ENCODE results near the gene DHCR7. TPM values are rescaled to one million over a fixed set of nuclear protein-coding genes. Genes with fewer than 3 reads are reported as not detected.

Gene DHCR7
- polyA plus RNA-seq, 2 of the 4 experiments (the other 2 are of a cell fraction): 44.2 to 82.2 TPM

- Histone ChIP-seq H3K4me1 (no peaks in the 10 kb centered on the region), H3K9me3 (no peaks in the 10 kb centered on the region), H3K4me2 (no peak overlapping the region), H3K4me3 (no peak overlapping the region), H3K27ac (no peak overlapping the region)
- ChIA-PET POLR2A (no interaction called here), CTCF (no interaction called here)
- no peak for DNase-seq (ENCODE audit: low read depth in 1 of 2, low spot score in 1 of 2)
- ATAC-seq: no peak
- TF ChIP-seq SREBF2 (IDR thresholded peaks at IDR 0.05) (no peak), RARB (CRISPR knock-in tag; IDR thresholded peaks at IDR 0.05) (no peak), KDM1A (IDR thresholded peaks at IDR 0.05; ENCODE audit: low read depth) (no peak), RFX5 (IDR thresholded peaks at IDR 0.05) (no peak), CBX2 (IDR thresholded peaks at IDR 0.05; ENCODE audit: borderline replicate concordance, low read depth) (no peak), HOXB13 (CRISPR knock-in tag; IDR thresholded peaks at IDR 0.05; ENCODE audit: low read depth) (no peak), SMC3 (IDR thresholded peaks at IDR 0.05) (no peak), RCOR1 (IDR thresholded peaks at IDR 0.05; ENCODE audit: low read depth, low read length) (no peak), CHD4 (IDR thresholded peaks at IDR 0.05; ENCODE audit: borderline replicate concordance) (no peak), ZC3H11A (IDR thresholded peaks at IDR 0.05) (no peak), FOSL2 (IDR thresholded peaks at IDR 0.05) (no peak), FOSL2 (CRISPR knock-in tag; IDR thresholded peaks at IDR 0.05) (no peak), ATOH8 (CRISPR knock-in tag; IDR thresholded peaks at IDR 0.05; ENCODE audit: low read depth) (no peak), NFE2L2 (conservative IDR thresholded peaks at IDR 0.05; ENCODE audit: low read length) (no peak), CBX8 (IDR thresholded peaks at IDR 0.05) (no peak)
- TF ChIP-seq, protein P1, sequence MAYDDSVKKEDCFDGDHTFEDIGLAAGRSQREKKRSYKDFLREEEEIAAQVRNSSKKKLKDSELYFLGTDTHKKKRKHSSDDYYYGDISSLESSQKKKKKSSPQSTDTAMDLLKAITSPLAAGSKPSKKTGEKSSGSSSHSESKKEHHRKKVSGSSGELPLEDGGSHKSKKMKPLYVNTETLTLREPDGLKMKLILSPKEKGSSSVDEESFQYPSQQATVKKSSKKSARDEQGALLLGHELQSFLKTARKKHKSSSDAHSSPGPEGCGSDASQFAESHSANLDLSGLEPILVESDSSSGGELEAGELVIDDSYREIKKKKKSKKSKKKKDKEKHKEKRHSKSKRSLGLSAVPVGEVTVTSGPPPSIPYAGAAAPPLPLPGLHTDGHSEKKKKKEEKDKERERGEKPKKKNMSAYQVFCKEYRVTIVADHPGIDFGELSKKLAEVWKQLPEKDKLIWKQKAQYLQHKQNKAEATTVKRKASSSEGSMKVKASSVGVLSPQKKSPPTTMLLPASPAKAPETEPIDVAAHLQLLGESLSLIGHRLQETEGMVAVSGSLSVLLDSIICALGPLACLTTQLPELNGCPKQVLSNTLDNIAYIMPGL (CRISPR knock-in tag; IDR thresholded peaks at IDR 0.05; ENCODE audit: borderline replicate concordance): no peak
- no peak for FAIRE-seq
- whole genome bisulfite sequencing (ENCODE audit: missing lambda C conversion rate): 92% methylated on average over 6 of the region's 6 CpGs
Measured at GRCh38 chr11:71467164-71467563, 19.0 kb upstream of the DHCR7 start.

DNA sequence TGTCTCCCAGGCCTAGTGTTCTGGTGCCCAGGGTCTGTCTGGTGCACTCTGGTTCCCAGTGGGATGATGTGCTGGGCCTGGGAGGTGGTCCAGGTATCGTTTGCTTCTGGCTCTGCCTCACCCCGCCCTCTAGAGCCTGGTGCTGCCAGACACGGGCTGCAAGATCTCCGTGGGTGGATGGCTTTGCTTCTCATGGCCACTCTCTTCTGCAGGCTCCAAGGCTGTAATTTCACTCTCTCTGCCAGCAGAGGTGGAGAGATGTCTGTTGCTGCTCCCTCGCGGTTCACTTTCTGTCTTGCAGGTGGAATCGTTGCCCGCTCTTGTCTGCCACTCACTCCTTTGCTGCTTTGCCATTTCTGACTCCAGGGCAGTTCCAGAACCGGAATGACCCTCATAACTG, 18.2 kb upstream of the DHCR7 start:
- TF ChIP-seq FOSL2 (IDR thresholded peaks at IDR 0.05): no peak
- TF ChIP-seq FOSL2 (CRISPR knock-in tag; IDR thresholded peaks at IDR 0.05): no peak
- no peak for TF ChIP-seq CEBPB (IDR thresholded peaks at IDR 0.05)
- TF ChIP-seq RFX5 (IDR thresholded peaks at IDR 0.05): no peak
- no peak for TF ChIP-seq BHLHE40 (IDR thresholded peaks at IDR 0.05; ENCODE audit: low read depth, low read length)
- Histone ChIP-seq H3K27ac (no peak overlapping the region), H3K4me1 (no peaks in the 10 kb centered on the region), H3K4me3 (no peak overlapping the region), H3K4me2 (no peak overlapping the region), H3K9me3 (no peaks in the 10 kb centered on the region)
- CTCF ChIA-PET: no interaction called here
- POLR2A ChIA-PET: no interaction called here
- WGBS (ENCODE audit: missing lambda C conversion rate): 91% methylated on average over 9 of the region's 9 CpGs
- DNase-seq (ENCODE audit: low read depth in 1 of 2, low spot score in 1 of 2) (no peak), ATAC-seq (no peak), FAIRE-seq (no peak)

- no peak for ATAC-seq
- Histone ChIP-seq H3K4me2 (no peak overlapping the region), H3K9me3 (no peaks in the 10 kb centered on the region), H3K4me3 (no peak overlapping the region), H3K27ac (no peak overlapping the region), H3K4me1 (no peaks in the 10 kb centered on the region)
- no peak for DNase-seq (ENCODE audit: low read depth in 1 of 2, low spot score in 1 of 2)
- TF ChIP-seq HOXB13 (CRISPR knock-in tag; IDR thresholded peaks at IDR 0.05; ENCODE audit: low read depth) (no peak), FOSB (CRISPR knock-in tag; IDR thresholded peaks at IDR 0.05) (no peak), KDM1A (IDR thresholded peaks at IDR 0.05; ENCODE audit: low read depth) (no peak), RCOR1 (IDR thresholded peaks at IDR 0.05; ENCODE audit: low read depth, low read length) (no peak), ELK1 (IDR thresholded peaks at IDR 0.05; ENCODE audit: low read depth, low read length) (no peak), PHF8 (IDR thresholded peaks at IDR 0.05; ENCODE audit: borderline replicate concordance, low read depth) (no peak), TP53 (CRISPR knock-in tag; IDR thresholded peaks at IDR 0.05) (no peak), SREBF2 (IDR thresholded peaks at IDR 0.05) (no peak), ATOH8 (CRISPR knock-in tag; IDR thresholded peaks at IDR 0.05; ENCODE audit: low read depth) (no peak)
- TF ChIP-seq, protein P1 (CRISPR knock-in tag; IDR thresholded peaks at IDR 0.05; ENCODE audit: borderline replicate concordance): no peak
- TF ChIP-seq, protein P2, sequence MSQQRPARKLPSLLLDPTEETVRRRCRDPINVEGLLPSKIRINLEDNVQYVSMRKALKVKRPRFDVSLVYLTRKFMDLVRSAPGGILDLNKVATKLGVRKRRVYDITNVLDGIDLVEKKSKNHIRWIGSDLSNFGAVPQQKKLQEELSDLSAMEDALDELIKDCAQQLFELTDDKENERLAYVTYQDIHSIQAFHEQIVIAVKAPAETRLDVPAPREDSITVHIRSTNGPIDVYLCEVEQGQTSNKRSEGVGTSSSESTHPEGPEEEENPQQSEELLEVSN (IDR thresholded peaks at IDR 0.05; ENCODE audit: borderline replicate concordance, low read depth): no peak
- WGBS (ENCODE audit: missing lambda C conversion rate): 92% methylated on average over 4 of the region's 4 CpGs
- FAIRE-seq: no peak
- CTCF ChIA-PET: no interaction called here
- POLR2A ChIA-PET: no interaction called here
Measured at GRCh38 chr11:71465054-71465453, 16.9 kb upstream of the DHCR7 start.
